Mesenchymal stem cell (in vitro differentiated cells and primary cell): ENCODE results near the gene PPP1R13L.
"Not testable (repeated sequence)": the region's sequence is repeated elsewhere in the genome, so short reads cannot be mapped to it uniquely, and the experiment has no call there.

ENCODE experiments used
- DNase-seq: peaks from one replicate; pipeline ENCODE4 v3.0.0-alpha.2; 2013
- H2AFZ ChIP-seq: one replicate; pipeline ENCODE4 v1.6.1; 2013; ENCODE audit warnings: low read depth, mild to moderate bottlenecking, control low read depth, inconsistent platforms, low read length, moderate library complexity
- H2AK5ac ChIP-seq: 2 replicates; pipeline ENCODE4 v1.6.1; 2013; ENCODE audit warnings: low read length, moderate library complexity, mild to moderate bottlenecking, inconsistent platforms; ENCODE audit not compliant: severe bottlenecking
- H2BK120ac ChIP-seq: one replicate; pipeline ENCODE4 v1.6.1; 2013; ENCODE audit warnings: low read depth, mild to moderate bottlenecking, inconsistent platforms, low read length, moderate library complexity
- H2BK12ac ChIP-seq, 2 experiments: one replicate each; pipeline ENCODE4 v1.6.1; 2013; ENCODE audit warnings: inconsistent platforms in 2 of 2, low read length in 2 of 2, mild to moderate bottlenecking in 2 of 2, moderate library complexity in 2 of 2, control low read depth in 1 of 2
- H2BK15ac ChIP-seq: one replicate; pipeline ENCODE4 v1.6.1; 2013; ENCODE audit warnings: mild to moderate bottlenecking, low read depth, inconsistent platforms; ENCODE audit not compliant: poor library complexity, severe bottlenecking
- H2BK5ac ChIP-seq: 2 replicates; pipeline ENCODE4 v1.6.1; 2013; ENCODE audit warnings: low read depth, mild to moderate bottlenecking, low read length, control low read depth, inconsistent platforms; ENCODE audit not compliant: poor library complexity, severe bottlenecking
- H3K14ac ChIP-seq, 2 experiments: one replicate each; pipeline ENCODE4 v1.6.1; 2013; ENCODE audit warnings: inconsistent platforms in 2 of 2, low read length in 2 of 2, control low read depth in 1 of 2, mild to moderate bottlenecking in 1 of 2, moderate library complexity in 1 of 2
- H3K18ac ChIP-seq, 2 experiments: one replicate each; pipeline ENCODE4 v1.6.1; 2013; ENCODE audit warnings: inconsistent platforms in 2 of 2, low read length in 2 of 2, control low read depth in 1 of 2, low read depth in 1 of 2, mild to moderate bottlenecking in 1 of 2
- H3K23ac ChIP-seq, 2 experiments: one replicate each; pipeline ENCODE4 v1.6.1; 2013; ENCODE audit warnings: inconsistent platforms in 2 of 2, low read length in 2 of 2, mild to moderate bottlenecking in 2 of 2, moderate library complexity in 2 of 2, control low read depth in 1 of 2
- H3K27ac ChIP-seq: 2 replicates; pipeline ENCODE4 v1.5.1; 2013; ENCODE audit warnings: mild to moderate bottlenecking, moderate library complexity, low read length, control low read depth, inconsistent platforms; ENCODE audit not compliant: poor library complexity, severe bottlenecking
- H3K27me3 ChIP-seq, 2 experiments: 2 replicates each; pipeline versions ENCODE4 v1.6.1 to v1.7.0; 2013; ENCODE audit warnings: low read length in 2 of 2, mild to moderate bottlenecking in 2 of 2, moderate library complexity in 2 of 2, control low read depth in 1 of 2, inconsistent platforms in 1 of 2; ENCODE audit not compliant: control insufficient read depth in 1 of 2, insufficient read depth in 1 of 2
- H3K36me3 ChIP-seq, 2 experiments: 2 replicates each; pipeline versions ENCODE4 v1.6.1 to v1.7.0; 2013; ENCODE audit warnings: low read length in 2 of 2, control low read depth in 1 of 2, inconsistent platforms in 1 of 2, low read depth in 1 of 2, mild to moderate bottlenecking in 1 of 2; ENCODE audit not compliant: insufficient read depth in 2 of 2, control insufficient read depth in 1 of 2
- H3K4ac ChIP-seq, 2 experiments: one replicate each; pipeline ENCODE4 v1.6.1; 2013; ENCODE audit warnings: inconsistent platforms in 2 of 2, low read length in 2 of 2, mild to moderate bottlenecking in 2 of 2, moderate library complexity in 2 of 2, control low read depth in 1 of 2, low read depth in 1 of 2
- H3K4me1 ChIP-seq: 2 replicates; pipeline ENCODE4 v1.6.1; 2013; ENCODE audit warnings: low read depth, low read length, control low read depth; ENCODE audit not compliant: control insufficient read depth, insufficient read depth
- H3K4me2 ChIP-seq: 2 replicates; pipeline ENCODE4 v1.6.1; 2013; ENCODE audit warnings: low read length, mild to moderate bottlenecking, inconsistent platforms; ENCODE audit not compliant: poor library complexity, severe bottlenecking
- H3K4me3 ChIP-seq, 2 experiments: 2 replicates each; pipeline versions ENCODE4 v1.5.1 to v1.7.0; 2013; ENCODE audit warnings: low read length in 2 of 2, mild to moderate bottlenecking in 2 of 2, control low read depth in 1 of 2, low read depth in 1 of 2; ENCODE audit not compliant: insufficient read depth in 1 of 2
- H3K79me1 ChIP-seq: replicated peaks from 2 replicates; pipeline ENCODE4 v1.6.1; 2013; ENCODE audit warnings: mild to moderate bottlenecking, control low read depth, low read length, inconsistent platforms; ENCODE audit not compliant: poor library complexity, severe bottlenecking
- H3K9ac ChIP-seq: 2 replicates; pipeline ENCODE4 v1.7.0; 2013; ENCODE audit warnings: mild to moderate bottlenecking, low read length, moderate library complexity
- H3K9me3 ChIP-seq: 2 replicates; pipeline ENCODE4 v1.7.0; 2013; ENCODE audit warnings: mild to moderate bottlenecking, low read length; ENCODE audit not compliant: control insufficient read depth
- H4K8ac ChIP-seq: one replicate; pipeline ENCODE4 v1.6.1; 2013; ENCODE audit warnings: inconsistent platforms, mild to moderate bottlenecking, low read length, moderate library complexity
- H4K91ac ChIP-seq: one replicate; pipeline ENCODE4 v1.6.1; 2013; ENCODE audit warnings: mild to moderate bottlenecking, low read length, inconsistent platforms
- WGBS: methylation state at CpG from one replicate; pipeline ENCODE4 v1.1.7; 2013; ENCODE audit warnings: mixed read lengths; 5-methylcytosine and 5-hydroxymethylcytosine counted together

PPP1R13L gene

GRCh38 chr19:45339629-45340028 lies 65.2 kb downstream of the PPP1R13L start:
- Histone ChIP-seq H3K27ac (no peak overlapping the region), H3K36me3 (no peaks in the 10 kb centered on the region), H3K79me1 (no peaks in the 10 kb centered on the region), H2AK5ac (no peak overlapping the region), H3K9me3 (no peaks in the 10 kb centered on the region), H3K18ac (no peak overlapping the region), H2BK5ac (no peak overlapping the region), H2BK15ac (no peak overlapping the region), H4K91ac (no peak overlapping the region), H2BK120ac (no peak overlapping the region), H3K23ac (no peak overlapping the region), H3K4ac (no peak overlapping the region), H4K8ac (no peak overlapping the region), H3K4me1 (peaks cover 12% of the 10 kb centered on the region), H2AFZ (no peak overlapping the region), H2BK12ac (no peak overlapping the region), H3K27me3 (peaks cover 18 to 28% of the 10 kb centered on the region in 2 experiments), H3K14ac (no peak overlapping the region), H3K4me3 (no peak overlapping the region), H3K9ac (no peak overlapping the region), H3K4me2 (no peak overlapping the region)
- 92% methylated on average over 3 of the region's 6 CpGs for WGBS
- no peak for DNase-seq

DNA sequence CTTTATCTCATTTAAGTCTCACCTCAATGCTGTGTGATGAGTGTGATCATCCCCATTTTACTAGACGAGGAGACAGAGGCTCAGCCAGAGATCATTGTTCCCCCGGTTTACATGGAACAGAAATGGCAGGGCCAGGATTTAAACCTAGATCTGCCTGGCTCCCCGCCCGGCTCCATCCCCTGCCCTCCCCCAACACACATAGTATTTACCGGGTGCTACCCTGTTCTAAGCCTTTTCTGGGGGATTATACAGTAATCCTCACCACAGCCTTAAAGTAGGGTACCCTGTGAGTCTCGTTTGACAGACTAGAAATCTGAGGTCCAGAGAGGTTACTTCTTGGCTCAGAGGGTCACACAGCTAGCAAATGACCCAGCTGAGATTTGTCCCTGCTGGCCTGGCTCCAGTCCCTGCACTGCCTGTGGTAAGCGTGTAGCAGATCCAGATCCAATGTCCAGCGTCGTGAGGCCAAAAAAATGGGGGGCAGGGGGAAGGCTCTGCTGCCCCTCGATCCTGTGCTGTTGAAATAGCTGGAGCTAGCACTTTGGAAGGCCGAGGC lies 68.1 kb downstream of the PPP1R13L start:
- Histone ChIP-seq H4K8ac (no peak overlapping the region), H3K4me3 (no peak overlapping the region), H3K27ac (no peak overlapping the region), H2AK5ac (no peak overlapping the region), H3K23ac (no peak overlapping the region), H3K4me2 (no peak overlapping the region), H3K14ac (no peak overlapping the region), H3K36me3 (no peaks in the 10 kb centered on the region), H3K9ac (no peak overlapping the region), H3K4ac (no peak overlapping the region), H2BK12ac (no peak overlapping the region), H2AFZ (no peak overlapping the region), H2BK120ac (no peak overlapping the region), H3K27me3 (peaks cover 15 to 21% of the 10 kb centered on the region in 2 experiments), H3K4me1 (peaks cover 12% of the 10 kb centered on the region), H4K91ac (peak overlapping the region; percentile 68), H2BK5ac (no peak overlapping the region), H3K18ac (no peak overlapping the region), H3K79me1 (no peaks in the 10 kb centered on the region), H3K9me3 (no peaks in the 10 kb centered on the region), H2BK15ac (no peak overlapping the region)
- WGBS = 84% methylated on average over 11 of the region's 11 CpGs
- DNase-seq = no peak

GRCh38 chr19:45334881-45335280 lies 70.0 kb downstream of the PPP1R13L start:
- H3K27ac ChIP-seq, H3K9ac ChIP-seq, H2BK120ac ChIP-seq, H3K14ac ChIP-seq, H4K91ac ChIP-seq, H3K23ac ChIP-seq, H3K4me3 ChIP-seq, H3K4me1 ChIP-seq, H3K27me3 ChIP-seq, H3K4ac ChIP-seq, H2BK12ac ChIP-seq, H3K18ac ChIP-seq, H2AFZ ChIP-seq, DNase-seq, H3K79me1 ChIP-seq, H2BK15ac ChIP-seq, H4K8ac ChIP-seq, H3K9me3 ChIP-seq, H3K36me3 ChIP-seq, H2BK5ac ChIP-seq, H2AK5ac ChIP-seq, H3K4me2 ChIP-seq: not testable (repeated sequence)
- 100% methylated on average over 1 of the region's 4 CpGs for WGBS

GRCh38 chr19:45333609-45334303 lies 71.1 kb downstream of the PPP1R13L start:
- Histone ChIP-seq H3K4me1 (peaks cover 3% of the 10 kb centered on the region), H2BK15ac (no peak overlapping the region), H3K36me3 (no peaks in the 10 kb centered on the region), H4K8ac (no peak overlapping the region), H3K27ac (no peak overlapping the region), H3K14ac (no peak overlapping the region), H2BK12ac (no peak overlapping the region), H2BK120ac (no peak overlapping the region), H4K91ac (no peak overlapping the region), H3K4me3 (no peak overlapping the region), H3K79me1 (no peaks in the 10 kb centered on the region), H2AK5ac (no peak overlapping the region), H3K18ac (no peak overlapping the region), H3K4me2 (no peak overlapping the region), H3K9me3 (no peaks in the 10 kb centered on the region), H2AFZ (no peak overlapping the region), H3K9ac (no peak overlapping the region), H3K4ac (no peak overlapping the region), H3K23ac (no peak overlapping the region), H3K27me3 (no peaks in the 10 kb centered on the region), H2BK5ac (no peak overlapping the region)
- DNase-seq = no peak
- 86% methylated on average over 10 of the region's 10 CpGs for WGBS
